Measurements from ENCODE around the gene GRIA4. TPM values are rescaled to one million over a fixed set of nuclear protein-coding genes. Genes with fewer than 3 reads are reported as not detected.

GRIA4 gene
- polyA plus RNA-seq, 1 experiment: not detected

- Histone ChIP-seq H3K4me3 (ENCODE audit: low read depth, low read length) (no peak overlapping the region), H3K36me3 (ENCODE audit: control insufficient read depth, insufficient read depth, low read length) (no peaks in the 10 kb centered on the region), H3K27me3 (ENCODE audit: control insufficient read depth, insufficient read depth, low read length) (no peaks in the 10 kb centered on the region)
- POLR2A ChIA-PET: no interaction called here
- CTCF ChIA-PET: no interaction called here
- DNase-seq (ENCODE audit: low read depth): no peak
- TF ChIP-seq CTCF (IDR thresholded peaks at IDR 0.05; ENCODE audit: insufficient read depth, low read depth, low read length): no peak
These were observed 271.2 kb downstream of the GRIA4 start for GRCh38 chr11:105881027-105881426.

- no peaks in the 10 kb centered on the region for H3K36me3 ChIP-seq (ENCODE audit: control insufficient read depth, insufficient read depth, low read length)
- ChIA-PET POLR2A (no interaction called here), CTCF (no interaction called here)
- H3K4me3 ChIP-seq (ENCODE audit: low read depth, low read length): no peak overlapping the region
- DNase-seq (ENCODE audit: low read depth): no peak
- no peak for TF ChIP-seq CTCF (IDR thresholded peaks at IDR 0.05; ENCODE audit: insufficient read depth, low read depth, low read length)
- H3K27me3 ChIP-seq (ENCODE audit: control insufficient read depth, insufficient read depth, low read length): no peaks in the 10 kb centered on the region
These were observed 274.6 kb downstream of the GRIA4 start for GRCh38 chr11:105884436-105884835.

- POLR2A ChIA-PET: no interaction called here
These were observed 281.8 kb downstream of the GRIA4 start for GRCh38 chr11:105891685-105892084.

GRCh38 chr11:105897161-105897560 is 287.3 kb downstream of the GRIA4 start:
- TF ChIP-seq CTCF (IDR thresholded peaks at IDR 0.05; ENCODE audit: insufficient read depth, low read depth, low read length): no peak
- H3K36me3 ChIP-seq (ENCODE audit: control insufficient read depth, insufficient read depth, low read length): no peaks in the 10 kb centered on the region
- CTCF ChIA-PET: no interaction called here
- H3K4me3 ChIP-seq (ENCODE audit: low read depth, low read length): no peak overlapping the region
- POLR2A ChIA-PET: no interaction called here
- H3K27me3 ChIP-seq (ENCODE audit: control insufficient read depth, insufficient read depth, low read length): no peaks in the 10 kb centered on the region; the same call in 1 of the 2 replicates
- no peak for DNase-seq (ENCODE audit: low read depth)

More at GRCh38 chr11:105891685-105892084, 281.8 kb downstream of the GRIA4 start:
- CTCF ChIA-PET: no interaction called here
- no peaks in the 10 kb centered on the region for H3K27me3 ChIP-seq (ENCODE audit: control insufficient read depth, insufficient read depth, low read length)
- TF ChIP-seq CTCF (IDR thresholded peaks at IDR 0.05; ENCODE audit: insufficient read depth, low read depth, low read length): no peak
- no peak overlapping the region for H3K4me3 ChIP-seq (ENCODE audit: low read depth, low read length)
- DNase-seq (ENCODE audit: low read depth): no peak
- H3K36me3 ChIP-seq (ENCODE audit: control insufficient read depth, insufficient read depth, low read length): no peaks in the 10 kb centered on the region

GRCh38 chr11:105899772-105900171 is 289.9 kb downstream of the GRIA4 start:
- CTCF ChIA-PET: no interaction called here
- DNase-seq (ENCODE audit: low read depth): no peak
- Histone ChIP-seq H3K36me3 (ENCODE audit: control insufficient read depth, insufficient read depth, low read length) (no peaks in the 10 kb centered on the region), H3K4me3 (ENCODE audit: low read depth, low read length) (no peak overlapping the region), H3K27me3 (ENCODE audit: control insufficient read depth, insufficient read depth, low read length) (no peaks in the 10 kb centered on the region; the same call in 1 of the 2 replicates)
- no peak for TF ChIP-seq CTCF (IDR thresholded peaks at IDR 0.05; ENCODE audit: insufficient read depth, low read depth, low read length)
- POLR2A ChIA-PET: no interaction called here
